GM23338 (cell line): ENCODE data around the gene MED13L. TPM values are rescaled to one million over a fixed set of nuclear protein-coding genes. Genes with fewer than 3 reads are reported as not detected.

ENCODE experiments used
- ATAC-seq: fragments of 200-7000 bp; cut with Tn5 transposase; 3 replicates; pipeline ENCODE4 v1.9.1; 2020
- DNase-seq: peaks from one replicate; pipeline ENCODE4 v3.0.0-alpha.2; 2015; ENCODE audit warnings: low spot score
- H2AFZ ChIP-seq: fragments of 200-600 bp; sonication (generic); 2 replicates; pipeline ENCODE4 v1.8.0; 2016; ENCODE audit warnings: antibody characterized with exemption, mild to moderate bottlenecking, moderate library complexity
- H3F3A ChIP-seq: fragments of 200-600 bp; sonication (generic); replicated peaks from 2 replicates; pipeline ENCODE4 v1.8.0; 2017; ENCODE audit warnings: antibody characterized with exemption, mixed run types, low read depth
- H3K27ac ChIP-seq: fragments of 200-600 bp; sonication (generic); 2 replicates; pipeline ENCODE4 v1.6.1; 2016; ENCODE audit warnings: low read depth
- H3K27me3 ChIP-seq: fragments of 200-600 bp; sonication (generic); 2 replicates; pipeline ENCODE4 v1.8.0; 2016; ENCODE audit warnings: mild to moderate bottlenecking, mixed run types, moderate library complexity; ENCODE audit not compliant: insufficient read depth
- H3K36me3 ChIP-seq: fragments of 200-600 bp; sonication (generic); 2 replicates; pipeline ENCODE4 v1.8.0; 2016; ENCODE audit warnings: mild to moderate bottlenecking; ENCODE audit not compliant: insufficient read depth
- H3K4me1 ChIP-seq: fragments of 200-600 bp; sonication (generic); 2 replicates; pipeline ENCODE4 v1.8.0; 2016; ENCODE audit warnings: mild to moderate bottlenecking, moderate library complexity; ENCODE audit not compliant: insufficient read depth
- H3K4me2 ChIP-seq: fragments of 200-600 bp; sonication (generic); 2 replicates; pipeline ENCODE4 v1.7.1; 2017; ENCODE audit warnings: mixed run types
- H3K4me3 ChIP-seq: fragments of 200-600 bp; sonication (generic); 2 replicates; pipeline ENCODE4 v1.6.1; 2016; ENCODE audit warnings: mixed run types
- H3K79me2 ChIP-seq: fragments of 200-600 bp; sonication (generic); replicated peaks from 2 replicates; pipeline ENCODE4 v1.8.0; 2017; ENCODE audit warnings: mild to moderate bottlenecking; ENCODE audit not compliant: insufficient read depth
- H3K9me2 ChIP-seq: fragments of 200-600 bp; sonication (generic); 2 replicates; pipeline ENCODE4 v1.8.0; 2017; ENCODE audit not compliant: insufficient read depth
- H4K20me1 ChIP-seq: fragments of 200-600 bp; sonication (generic); replicated peaks from 2 replicates; pipeline ENCODE4 v1.8.0; 2017; ENCODE audit warnings: mild to moderate bottlenecking; ENCODE audit not compliant: insufficient read depth
- H3K27ac Mint-ChIP-seq: 2 replicates; pipeline ENCODE4 v1.8.0; 2020; ENCODE audit warnings: inconsistent platforms, mild to moderate bottlenecking, moderate library complexity, mixed read lengths
- H3K27me3 Mint-ChIP-seq: 3 replicates; pipeline ENCODE4 v1.8.0; 2022; ENCODE audit warnings: low read depth, mild to moderate bottlenecking, moderate library complexity, mixed read lengths, inconsistent platforms; ENCODE audit not compliant: insufficient read depth, poor library complexity
- H3K36me3 Mint-ChIP-seq: 3 replicates; pipeline ENCODE4 v1.8.0; 2021; ENCODE audit warnings: low read depth, mild to moderate bottlenecking, inconsistent platforms, moderate library complexity, mixed read lengths
- H3K4me1 Mint-ChIP-seq: 3 replicates; pipeline ENCODE4 v1.8.0; 2020; ENCODE audit warnings: mild to moderate bottlenecking, inconsistent platforms, mixed read lengths
- H3K4me3 Mint-ChIP-seq: 3 replicates; pipeline ENCODE4 v1.8.0; 2021; ENCODE audit warnings: moderate library complexity, mild to moderate bottlenecking, inconsistent platforms, mixed read lengths
- H3K9me3 Mint-ChIP-seq: 3 replicates; pipeline ENCODE4 v1.8.0; 2020; ENCODE audit warnings: moderate library complexity, mild to moderate bottlenecking, inconsistent platforms, mixed read lengths
- CREB1 ChIP-seq: fragments of 250-450 bp; sonication (Bioruptor Pico); IDR thresholded peaks from 2 replicates; pipeline ENCODE4 v1.5.0; 2020; ENCODE audit warnings: low read depth, mild to moderate bottlenecking, moderate library complexity
- ETS1 ChIP-seq: IDR thresholded peaks from 2 replicates; pipeline ENCODE4 v1.6.1; 2016; ENCODE audit warnings: antibody characterized with exemption
- EZH2 ChIP-seq: fragments of 200-600 bp; sonication (generic); IDR thresholded peaks from one replicate; pipeline ENCODE4 v1.8.0; 2017; ENCODE audit warnings: antibody characterized with exemption, mild to moderate bottlenecking, low read depth; ENCODE audit not compliant: unreplicated experiment
- EZH2phosphoT487 ChIP-seq: fragments of 200-600 bp; sonication (generic); IDR thresholded peaks from one replicate; pipeline ENCODE4 v1.8.1; 2018; ENCODE audit warnings: antibody characterized with exemption; ENCODE audit not compliant: unreplicated experiment
- REST ChIP-seq: IDR thresholded peaks from one replicate; pipeline ENCODE4 v1.6.1; 2018; ENCODE audit warnings: antibody characterized with exemption; ENCODE audit not compliant: unreplicated experiment
- STAT1 ChIP-seq: IDR thresholded peaks from one replicate; pipeline ENCODE4 v1.6.1; 2016; ENCODE audit warnings: antibody characterized with exemption; ENCODE audit not compliant: unreplicated experiment
- ZNF114 ChIP-seq: fragments of 250-450 bp; sonication (Bioruptor Pico); IDR thresholded peaks from 2 replicates; pipeline ENCODE4 v1.5.0; 2020; ENCODE audit warnings: mild to moderate bottlenecking, moderate library complexity
- ZNF331 ChIP-seq: fragments of 250-450 bp; sonication (Bioruptor Pico); IDR thresholded peaks from 2 replicates; pipeline ENCODE4 v1.5.0; 2020; ENCODE audit warnings: low read depth, mild to moderate bottlenecking, moderate library complexity
- polyA plus RNA-seq: library from polyadenylated mRNA; unstranded; fragments of >200 nt; fragmentation: Nextera tagmentation; extraction: Ambion mirVana; gene quantifications from 2 replicates; pipeline ENCODE4 v1.2.1, GENCODE V29; 2016
- total RNA-seq: library from RNA; depleted of rRNA; stranded (reverse); fragments of >200 nt; shearing (Covaris generic); gene quantifications from 2 replicates; pipeline ENCODE4 v1.2.3, GENCODE V29; 2014
- TF ChIP-seq, protein P1 (sequence below): fragments of 250-450 bp; sonication (Bioruptor Pico); IDR thresholded peaks from 2 replicates; pipeline ENCODE4 v1.5.0; 2020; ENCODE audit warnings: mild to moderate bottlenecking, moderate library complexity

The MED13L gene
- total and polyA plus RNA-seq, 2 experiments from 2014 or later = 20.9 to 73.6 TPM

GRCh38 chr12:116046039-116046438 is 231.5 kb downstream of the MED13L start:
- H3K79me2 ChIP-seq = peaks cover 9% of the 10 kb centered on the region; the same call in 1 of the 2 replicates
- no peaks in the 10 kb centered on the region for H3K9me3 Mint-ChIP-seq
- no peaks in the 10 kb centered on the region for H3K27me3 ChIP-seq
- no peaks in the 10 kb centered on the region for H3F3A ChIP-seq
- no peak overlapping the region for H3K4me3 ChIP-seq
- no peak overlapping the region for H3K4me3 Mint-ChIP-seq
- H3K27ac ChIP-seq = no peak overlapping the region
- no peak overlapping the region for H3K4me2 ChIP-seq
- no peak overlapping the region for H2AFZ ChIP-seq
- no peaks in the 10 kb centered on the region for H3K36me3 Mint-ChIP-seq
- H4K20me1 ChIP-seq = no peaks in the 10 kb centered on the region
- TF ChIP-seq, protein P1, sequence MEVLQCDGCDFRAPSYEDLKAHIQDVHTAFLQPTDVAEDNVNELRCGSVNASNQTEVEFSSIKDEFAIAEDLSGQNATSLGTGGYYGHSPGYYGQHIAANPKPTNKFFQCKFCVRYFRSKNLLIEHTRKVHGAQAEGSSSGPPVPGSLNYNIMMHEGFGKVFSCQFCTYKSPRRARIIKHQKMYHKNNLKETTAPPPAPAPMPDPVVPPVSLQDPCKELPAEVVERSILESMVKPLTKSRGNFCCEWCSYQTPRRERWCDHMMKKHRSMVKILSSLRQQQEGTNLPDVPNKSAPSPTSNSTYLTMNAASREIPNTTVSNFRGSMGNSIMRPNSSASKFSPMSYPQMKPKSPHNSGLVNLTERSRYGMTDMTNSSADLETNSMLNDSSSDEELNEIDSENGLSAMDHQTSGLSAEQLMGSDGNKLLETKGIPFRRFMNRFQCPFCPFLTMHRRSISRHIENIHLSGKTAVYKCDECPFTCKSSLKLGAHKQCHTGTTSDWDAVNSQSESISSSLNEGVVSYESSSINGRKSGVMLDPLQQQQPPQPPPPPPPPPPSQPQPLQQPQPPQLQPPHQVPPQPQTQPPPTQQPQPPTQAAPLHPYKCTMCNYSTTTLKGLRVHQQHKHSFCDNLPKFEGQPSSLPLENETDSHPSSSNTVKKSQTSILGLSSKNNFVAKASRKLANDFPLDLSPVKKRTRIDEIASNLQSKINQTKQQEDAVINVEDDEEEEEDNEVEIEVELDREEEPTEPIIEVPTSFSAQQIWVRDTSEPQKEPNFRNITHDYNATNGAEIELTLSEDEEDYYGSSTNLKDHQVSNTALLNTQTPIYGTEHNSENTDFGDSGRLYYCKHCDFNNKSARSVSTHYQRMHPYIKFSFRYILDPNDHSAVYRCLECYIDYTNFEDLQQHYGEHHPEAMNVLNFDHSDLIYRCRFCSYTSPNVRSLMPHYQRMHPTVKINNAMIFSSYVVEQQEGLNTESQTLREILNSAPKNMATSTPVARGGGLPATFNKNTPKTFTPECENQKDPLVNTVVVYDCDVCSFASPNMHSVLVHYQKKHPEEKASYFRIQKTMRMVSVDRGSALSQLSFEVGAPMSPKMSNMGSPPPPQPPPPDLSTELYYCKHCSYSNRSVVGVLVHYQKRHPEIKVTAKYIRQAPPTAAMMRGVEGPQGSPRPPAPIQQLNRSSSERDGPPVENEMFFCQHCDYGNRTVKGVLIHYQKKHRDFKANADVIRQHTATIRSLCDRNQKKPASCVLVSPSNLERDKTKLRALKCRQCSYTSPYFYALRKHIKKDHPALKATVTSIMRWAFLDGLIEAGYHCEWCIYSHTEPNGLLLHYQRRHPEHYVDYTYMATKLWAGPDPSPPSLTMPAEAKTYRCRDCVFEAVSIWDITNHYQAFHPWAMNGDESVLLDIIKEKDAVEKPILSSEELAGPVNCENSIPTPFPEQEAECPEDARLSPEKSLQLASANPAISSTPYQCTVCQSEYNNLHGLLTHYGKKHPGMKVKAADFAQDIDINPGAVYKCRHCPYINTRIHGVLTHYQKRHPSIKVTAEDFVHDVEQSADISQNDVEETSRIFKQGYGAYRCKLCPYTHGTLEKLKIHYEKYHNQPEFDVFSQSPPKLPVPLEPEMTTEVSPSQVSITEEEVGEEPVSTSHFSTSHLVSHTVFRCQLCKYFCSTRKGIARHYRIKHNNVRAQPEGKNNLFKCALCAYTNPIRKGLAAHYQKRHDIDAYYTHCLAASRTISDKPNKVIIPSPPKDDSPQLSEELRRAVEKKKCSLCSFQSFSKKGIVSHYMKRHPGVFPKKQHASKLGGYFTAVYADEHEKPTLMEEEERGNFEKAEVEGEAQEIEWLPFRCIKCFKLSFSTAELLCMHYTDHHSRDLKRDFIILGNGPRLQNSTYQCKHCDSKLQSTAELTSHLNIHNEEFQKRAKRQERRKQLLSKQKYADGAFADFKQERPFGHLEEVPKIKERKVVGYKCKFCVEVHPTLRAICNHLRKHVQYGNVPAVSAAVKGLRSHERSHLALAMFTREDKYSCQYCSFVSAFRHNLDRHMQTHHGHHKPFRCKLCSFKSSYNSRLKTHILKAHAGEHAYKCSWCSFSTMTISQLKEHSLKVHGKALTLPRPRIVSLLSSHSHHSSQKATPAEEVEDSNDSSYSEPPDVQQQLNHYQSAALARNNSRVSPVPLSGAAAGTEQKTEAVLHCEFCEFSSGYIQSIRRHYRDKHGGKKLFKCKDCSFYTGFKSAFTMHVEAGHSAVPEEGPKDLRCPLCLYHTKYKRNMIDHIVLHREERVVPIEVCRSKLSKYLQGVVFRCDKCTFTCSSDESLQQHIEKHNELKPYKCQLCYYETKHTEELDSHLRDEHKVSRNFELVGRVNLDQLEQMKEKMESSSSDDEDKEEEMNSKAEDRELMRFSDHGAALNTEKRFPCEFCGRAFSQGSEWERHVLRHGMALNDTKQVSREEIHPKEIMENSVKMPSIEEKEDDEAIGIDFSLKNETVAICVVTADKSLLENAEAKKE (CRISPR knock-in tag) = no peak
- TF ChIP-seq EZH2 (no peak), ETS1 (no peak), REST (no peak), STAT1 (no peak), ZNF114 (no peak), ZNF331 (no peak), EZH2phosphoT487 (no peak), CREB1 (CRISPR knock-in tag) (no peak)
- no peak for DNase-seq
- H3K9me2 ChIP-seq = no peaks in the 10 kb centered on the region
- no peaks in the 10 kb centered on the region for H3K4me1 ChIP-seq
- peaks cover 1% of the 10 kb centered on the region for H3K27me3 Mint-ChIP-seq
- H3K36me3 ChIP-seq = no peaks in the 10 kb centered on the region
- H3K27ac Mint-ChIP-seq = no peak overlapping the region
- H3K4me1 Mint-ChIP-seq = peaks cover 4% of the 10 kb centered on the region; the same call in 1 of the 3 replicates
- no peak for ATAC-seq
